CD14-positive monocyte (primary cell): ENCODE measurements around the gene CASK. TPM values are rescaled to one million over a fixed set of nuclear protein-coding genes. Genes with fewer than 3 reads are reported as not detected.

Experiments
- DNase-seq, 3 donors: peaks; one replicate each; pipeline ENCODE4 v3.0.0-alpha.2; 2011 to 2022
- H2AFZ ChIP-seq: 2 replicates; pipeline ENCODE4 v1.6.0; 2012; ENCODE audit warnings: mild to moderate bottlenecking, low read depth, low read length, inconsistent platforms; ENCODE audit not compliant: insufficient read depth, poor library complexity, severe bottlenecking
- H3K27ac ChIP-seq, 2 donors: 1 replicate in 1 of 2; 2 replicates in 1 of 2; pipeline ENCODE4 v1.5.1; 2012 to 2013; ENCODE audit warnings: low read length in 2 of 2, control low read depth in 1 of 2, inconsistent platforms in 1 of 2, low read depth in 1 of 2, mild to moderate bottlenecking in 1 of 2
- H3K27me3 ChIP-seq, 2 donors: one replicate each; pipeline versions ENCODE4 v1.6.0 to v1.6.1; 2011 to 2013; ENCODE audit warnings: low read length in 2 of 2; ENCODE audit not compliant: control insufficient read depth in 2 of 2, insufficient read depth in 2 of 2
- H3K36me3 ChIP-seq, 2 donors: replicated peaks in 1 of 2; 1 replicate in 1 of 2; 2 replicates in 1 of 2; pipeline versions ENCODE4 v1.5.1 to v1.6.1; 2012 to 2013; ENCODE audit warnings: low read length in 2 of 2, control low read depth in 1 of 2, inconsistent platforms in 1 of 2, mild to moderate bottlenecking in 1 of 2; ENCODE audit not compliant: insufficient read depth in 2 of 2, control insufficient read depth in 1 of 2
- H3K4me1 ChIP-seq, 2 donors: 1 replicate in 1 of 2; 2 replicates in 1 of 2; pipeline versions ENCODE4 v1.5.1 to v1.6.1; 2012 to 2013; ENCODE audit warnings: low read length in 2 of 2, control low read depth in 1 of 2, inconsistent platforms in 1 of 2, mild to moderate bottlenecking in 1 of 2, moderate library complexity in 1 of 2; ENCODE audit not compliant: insufficient read depth in 2 of 2, control insufficient read depth in 1 of 2
- H3K4me2 ChIP-seq: replicated peaks from 2 replicates; pipeline ENCODE3; 2012; ENCODE audit warnings: low read length, moderate library complexity, mild to moderate bottlenecking; ENCODE audit not compliant: poor library complexity, severe bottlenecking; ENCODE audit errors: extremely low read depth
- H3K4me3 ChIP-seq, 3 experiments: fragments of 200-600 bp in 1 of 3; sonication (generic) in 1 of 3; replicated peaks in 1 of 3; 1 replicate in 2 of 3; 2 replicates in 1 of 3; pipeline ENCODE4 v1.5.1; 2011 to 2013; ENCODE audit warnings: low read length in 3 of 3, mild to moderate bottlenecking in 3 of 3, control low read depth in 2 of 3, low read depth in 2 of 3, inconsistent platforms in 1 of 3, moderate library complexity in 1 of 3
- H3K79me2 ChIP-seq: 2 replicates; pipeline ENCODE4 v1.6.0; 2012; ENCODE audit warnings: mild to moderate bottlenecking, control low read depth, inconsistent platforms, low read length, moderate library complexity; ENCODE audit not compliant: insufficient read depth
- H3K9ac ChIP-seq: 2 replicates; pipeline ENCODE4 v1.6.0; 2017; ENCODE audit warnings: low read length, mild to moderate bottlenecking; ENCODE audit not compliant: insufficient read depth, poor library complexity, severe bottlenecking
- H3K9me3 ChIP-seq, 2 donors: replicated peaks in 1 of 2; 1 replicate in 1 of 2; 2 replicates in 1 of 2; pipeline versions ENCODE4 v1.5.1 to v1.6.1; 2012 to 2013; ENCODE audit warnings: low read length in 2 of 2, control low read depth in 1 of 2; ENCODE audit not compliant: control insufficient read depth in 1 of 2, insufficient read depth in 1 of 2
- H4K20me1 ChIP-seq: 2 replicates; pipeline ENCODE4 v1.6.0; 2012; ENCODE audit warnings: mild to moderate bottlenecking, low read length, control low read depth, moderate library complexity; ENCODE audit not compliant: insufficient read depth
- H3K27ac Mint-ChIP-seq, 7 donors: one replicate each; pipeline ENCODE4 v1.8.0; 2020; ENCODE audit warnings: mild to moderate bottlenecking in 7 of 7, mixed read lengths in 7 of 7, moderate library complexity in 6 of 7, inconsistent platforms in 2 of 7
- H3K27me3 Mint-ChIP-seq, 3 donors: one replicate each; pipeline ENCODE4 v1.8.0; 2021 to 2022; ENCODE audit warnings: low read depth in 3 of 3, mild to moderate bottlenecking in 3 of 3, mixed read lengths in 3 of 3, moderate library complexity in 3 of 3, inconsistent platforms in 1 of 3
- H3K36me3 Mint-ChIP-seq, 2 donors: one replicate each; pipeline ENCODE4 v1.8.0; 2020; ENCODE audit warnings: mixed read lengths in 2 of 2, inconsistent platforms in 1 of 2, mild to moderate bottlenecking in 1 of 2
- H3K4me1 Mint-ChIP-seq: one replicate; pipeline ENCODE4 v1.8.0; 2020; ENCODE audit warnings: mild to moderate bottlenecking, mixed read lengths
- H3K4me3 Mint-ChIP-seq, 2 donors: one replicate each; pipeline ENCODE4 v1.8.0; 2020; ENCODE audit warnings: mild to moderate bottlenecking in 2 of 2, mixed read lengths in 2 of 2, moderate library complexity in 1 of 2
- H3K9me3 Mint-ChIP-seq, 7 donors: one replicate each; pipeline ENCODE4 v1.8.0; 2020 to 2022; ENCODE audit warnings: mixed read lengths in 7 of 7, mild to moderate bottlenecking in 6 of 7, moderate library complexity in 6 of 7, inconsistent platforms in 2 of 7
- CTCF ChIP-seq: fragments of 200-600 bp; IDR thresholded peaks from one replicate; pipeline ENCODE4 v1.8.0; 2022; ENCODE audit warnings: antibody characterized with exemption, mild to moderate bottlenecking
- WGBS: methylation state at CpG from one replicate; pipeline ENCODE4 v1.1.5; 2013; ENCODE audit warnings: missing lambda C conversion rate; ENCODE audit not compliant: insufficient coverage; 5-methylcytosine and 5-hydroxymethylcytosine counted together
- intact Hi-C, 2 donors: fragments of 100-400 bp; cut with micrococcal nuclease; formaldehyde crosslinking; loops; one replicate each; pipeline versions ENCODE4 v1.15.0 to v1.15.1; 2023
- polyA plus RNA-seq, 3 donors: library from polyadenylated mRNA; depleted of rRNA in 1 of 3; unstranded in 2 of 3; stranded (reverse) in 1 of 3; fragments of 300-500 nt in 2 of 3; fragments of >200 nt in 1 of 3; fragmentation: Illumina TruSeq in 2 of 3; gene quantifications; 1 replicate in 2 of 3; 2 replicates in 1 of 3; pipeline ENCODE4 v1.2.3, GENCODE V29; 2012 to 2021

CASK gene
- polyA plus RNA-seq, 3 donors, result 0.48 to 7.4 (median 2.5) TPM

- H3K4me3 Mint-ChIP-seq, result no peak overlapping the region
- TF ChIP-seq CTCF, result no peak
These were observed 401.3 kb downstream of the CASK start for GRCh38 chrX:41522081-41522480.

GRCh38 chrX:41519468-41519867, 403.9 kb downstream of the CASK start:
- Histone ChIP-seq H3K4me1 (no peaks in the 10 kb centered on the region), H3K27ac (no peak overlapping the region), H3K9ac (no peak overlapping the region), H3K4me2 (no peak overlapping the region), H4K20me1 (no peaks in the 10 kb centered on the region), H3K36me3 (peaks cover 3 to 23% of the 10 kb centered on the region in 2 donors), H3K79me2 (no peaks in the 10 kb centered on the region), H3K27me3 (peaks cover 0 to 10% of the 10 kb centered on the region in 2 donors), H3K4me3 (no peak overlapping the region), H2AFZ (no peak overlapping the region), H3K9me3 (no peaks in the 10 kb centered on the region)
- no peak overlapping the region for H3K27ac Mint-ChIP-seq
- no peak overlapping the region for H3K4me3 Mint-ChIP-seq
- no CpG with 5 or more reads among the region's 5 CpGs for WGBS
- TF ChIP-seq CTCF, result no peak
- intact Hi-C loops, result no loop called here
- H3K4me1 Mint-ChIP-seq, result no peaks in the 10 kb centered on the region
- H3K27me3 Mint-ChIP-seq, result peaks cover 0 to 15% (median 0%) of the 10 kb centered on the region in 3 donors
- H3K9me3 Mint-ChIP-seq, result no peaks in the 10 kb centered on the region
- H3K36me3 Mint-ChIP-seq, result peaks cover 12 to 18% of the 10 kb centered on the region in 2 donors
- no peak for DNase-seq

More at GRCh38 chrX:41522081-41522480, 401.3 kb downstream of the CASK start:
- Histone ChIP-seq H3K9ac (no peak overlapping the region), H3K36me3 (peaks cover 5 to 23% of the 10 kb centered on the region in 2 donors), H3K27me3 (peaks cover 0 to 21% of the 10 kb centered on the region in 2 donors), H3K4me2 (no peak overlapping the region), H3K9me3 (no peaks in the 10 kb centered on the region), H3K4me3 (no peak overlapping the region), H3K4me1 (no peaks in the 10 kb centered on the region), H3K79me2 (no peaks in the 10 kb centered on the region), H2AFZ (no peak overlapping the region), H3K27ac (no peak overlapping the region), H4K20me1 (no peaks in the 10 kb centered on the region)
- no peak for DNase-seq
- no peaks in the 10 kb centered on the region for H3K9me3 Mint-ChIP-seq
- WGBS, result no CpG with 5 or more reads among the region's 2 CpGs
- intact Hi-C loops, result no loop called here
- H3K27me3 Mint-ChIP-seq, result peaks cover 0 to 7% (median 0%) of the 10 kb centered on the region in 3 donors
- no peaks in the 10 kb centered on the region for H3K4me1 Mint-ChIP-seq
- H3K27ac Mint-ChIP-seq, result no peak overlapping the region
- H3K36me3 Mint-ChIP-seq, result peaks cover 22 to 35% of the 10 kb centered on the region in 2 donors
